Measurements from ENCODE around the gene ADAM10.

The ADAM10 gene

GRCh38 chr15:58631319-58631718 lies 118.2 kb downstream of the ADAM10 start:
- Histone ChIP-seq H3K79me2 (no peaks in the 10 kb centered on the region), H3K4me1 (peaks cover 3% of the 10 kb centered on the region), H3K4me3 (ENCODE audit: low read depth, low read length) (no peak overlapping the region), H3K36me3 (ENCODE audit: control insufficient read depth, insufficient read depth, low read length) (no peaks in the 10 kb centered on the region), H3K4me2 (ENCODE audit: low read length) (no peak overlapping the region), H2AFZ (no peak overlapping the region), H3K9me3 (ENCODE audit: control insufficient read depth, low read length) (no peaks in the 10 kb centered on the region), H3K27me3 (ENCODE audit: control insufficient read depth, insufficient read depth, low read length) (no peaks in the 10 kb centered on the region), H3K9ac (no peak overlapping the region), H3K27ac (no peak overlapping the region)
- TF ChIP-seq CTCF (IDR thresholded peaks at IDR 0.05) = no peak

GRCh38 chr15:58629625-58630024 lies 119.9 kb downstream of the ADAM10 start:
- Histone ChIP-seq H3K9ac (no peak overlapping the region), H3K27ac (no peak overlapping the region), H3K4me3 (ENCODE audit: low read depth, low read length) (no peak overlapping the region), H3K27me3 (ENCODE audit: control insufficient read depth, insufficient read depth, low read length) (no peaks in the 10 kb centered on the region), H3K9me3 (ENCODE audit: control insufficient read depth, low read length) (no peaks in the 10 kb centered on the region), H3K4me2 (ENCODE audit: low read length) (no peak overlapping the region), H3K4me1 (peaks cover 3% of the 10 kb centered on the region), H3K79me2 (no peaks in the 10 kb centered on the region), H2AFZ (no peak overlapping the region), H3K36me3 (ENCODE audit: control insufficient read depth, insufficient read depth, low read length) (no peaks in the 10 kb centered on the region)
- TF ChIP-seq CTCF (IDR thresholded peaks at IDR 0.05) = no peak

GRCh38 chr15:58628206-58628947 lies 121.1 kb downstream of the ADAM10 start:
- no peaks in the 10 kb centered on the region for H3K79me2 ChIP-seq
- peak overlapping the region; percentile 24 for H3K4me3 ChIP-seq (ENCODE audit: low read depth, low read length)
- TF ChIP-seq CTCF (IDR thresholded peaks at IDR 0.05) = no peak
- peak overlapping the region; percentile 54 for H3K27ac ChIP-seq
- no peak overlapping the region for H3K9ac ChIP-seq
- no peaks in the 10 kb centered on the region for H3K9me3 ChIP-seq (ENCODE audit: control insufficient read depth, low read length)
- H3K4me1 ChIP-seq = peaks cover 3% of the 10 kb centered on the region
- peak overlapping the region; percentile 58 for H3K4me2 ChIP-seq (ENCODE audit: low read length)
- no peaks in the 10 kb centered on the region for H3K27me3 ChIP-seq (ENCODE audit: control insufficient read depth, insufficient read depth, low read length)
- no peak overlapping the region for H2AFZ ChIP-seq
- H3K36me3 ChIP-seq (ENCODE audit: control insufficient read depth, insufficient read depth, low read length) = no peaks in the 10 kb centered on the region

- H3K36me3 ChIP-seq (ENCODE audit: control insufficient read depth, insufficient read depth, low read length) = no peaks in the 10 kb centered on the region
- TF ChIP-seq CTCF (IDR thresholded peaks at IDR 0.05) = no peak
- H2AFZ ChIP-seq = no peak overlapping the region
- peak overlapping the region; percentile 58 for H3K4me2 ChIP-seq (ENCODE audit: low read length)
- H3K79me2 ChIP-seq = no peaks in the 10 kb centered on the region
- H3K4me3 ChIP-seq (ENCODE audit: low read depth, low read length) = no peak overlapping the region
- H3K4me1 ChIP-seq = peaks cover 3% of the 10 kb centered on the region
- no peak overlapping the region for H3K27ac ChIP-seq
- no peak overlapping the region for H3K9ac ChIP-seq
- H3K9me3 ChIP-seq (ENCODE audit: control insufficient read depth, low read length) = no peaks in the 10 kb centered on the region
- H3K27me3 ChIP-seq (ENCODE audit: control insufficient read depth, insufficient read depth, low read length) = no peaks in the 10 kb centered on the region
Observed at GRCh38 chr15:58627701-58628100, 121.8 kb downstream of the ADAM10 start.

GRCh38 chr15:58627046-58627445 lies 122.5 kb downstream of the ADAM10 start:
- Histone ChIP-seq H3K27me3 (ENCODE audit: control insufficient read depth, insufficient read depth, low read length) (no peaks in the 10 kb centered on the region), H3K9ac (no peak overlapping the region), H3K4me2 (ENCODE audit: low read length) (no peak overlapping the region), H2AFZ (no peak overlapping the region), H3K4me1 (peaks cover 3% of the 10 kb centered on the region), H3K27ac (no peak overlapping the region), H3K79me2 (no peaks in the 10 kb centered on the region), H3K4me3 (ENCODE audit: low read depth, low read length) (no peak overlapping the region), H3K36me3 (ENCODE audit: control insufficient read depth, insufficient read depth, low read length) (no peaks in the 10 kb centered on the region), H3K9me3 (ENCODE audit: control insufficient read depth, low read length) (no peaks in the 10 kb centered on the region)
- no peak for TF ChIP-seq CTCF (IDR thresholded peaks at IDR 0.05)

Measured in parathyroid adenoma (tissue), 2 donors.